Panc1 (cell line): ENCODE results near the gene NOC2L. TPM values are rescaled to one million over a fixed set of nuclear protein-coding genes. Genes with fewer than 3 reads are reported as not detected.
"Not testable (repeated sequence)": the region's sequence is repeated elsewhere in the genome, so short reads cannot be mapped to it uniquely, and the experiment has no call there.

Experiments used
- ATAC-seq: fragments of 200-7000 bp; cut with Tn5 transposase; 2 replicates; pipeline ENCODE4 v1.9.1; 2020; ENCODE audit warnings: mild to moderate bottlenecking, moderate library complexity
- BruUV-seq: library from RNA; stranded (reverse); fragments of 400-500 nt; replicated peaks from 2 replicates; lab custom pipeline; 2021; lab: Mats Ljungman, UMichigan
- CTCF ChIA-PET: fragments of 300-600 bp; sonication (Branson Sonifier 250); formaldehyde crosslinking; loops from one replicate; lab custom pipeline; 2022; ENCODE audit warnings: antibody characterized with exemption; lab: Charles Lee
- POLR2A ChIA-PET: fragments of 300-600 bp; sonication (Branson Sonifier 250); formaldehyde crosslinking; loops from one replicate; lab custom pipeline; 2022; ENCODE audit warnings: antibody characterized with exemption; lab: Charles Lee
- DNase-seq: peaks from one replicate; pipeline ENCODE4 v3.0.0-alpha.2; 2010; ENCODE audit warnings: low read depth, low spot score
- H3K27ac ChIP-seq: 2 replicates; pipeline ENCODE4 v1.5.1; 2011; ENCODE audit warnings: mild to moderate bottlenecking, low read length, inconsistent platforms
- H3K27me3 ChIP-seq: fragments of 200-500 bp; sonication (Bioruptor generic); 2 replicates; pipeline ENCODE4 v1.6.0; 2014; ENCODE audit warnings: low read length, inconsistent platforms; ENCODE audit not compliant: control insufficient read depth, insufficient read depth
- H3K36me3 ChIP-seq: fragments of 200-500 bp; sonication (Bioruptor generic); 2 replicates; pipeline ENCODE4 v1.5.1; 2014; ENCODE audit warnings: inconsistent platforms, mild to moderate bottlenecking, low read length, moderate library complexity; ENCODE audit not compliant: control insufficient read depth, insufficient read depth
- H3K4me1 ChIP-seq: 2 replicates; pipeline ENCODE4 v1.5.1; 2011; ENCODE audit warnings: inconsistent platforms, mild to moderate bottlenecking, low read length, moderate library complexity; ENCODE audit not compliant: control insufficient read depth, insufficient read depth
- H3K4me3 ChIP-seq, 2 experiments: 2 replicates each; pipeline ENCODE4 v1.5.1; 2011 to 2012; ENCODE audit warnings: low read depth in 2 of 2, low read length in 2 of 2, mild to moderate bottlenecking in 2 of 2, inconsistent platforms in 1 of 2, moderate library complexity in 1 of 2
- H3K9me3 ChIP-seq: fragments of 200-500 bp; sonication (Bioruptor generic); 2 replicates; pipeline ENCODE4 v1.5.1; 2014; ENCODE audit warnings: low read depth, mild to moderate bottlenecking, inconsistent platforms, low read length, moderate library complexity; ENCODE audit not compliant: control insufficient read depth, insufficient read depth
- POLR2AphosphoS5 ChIP-seq: IDR thresholded peaks from 2 replicates; pipeline ENCODE4 v1.6.1; 2012; ENCODE audit warnings: mild to moderate bottlenecking, low read depth, low read length, moderate library complexity
- SIN3A ChIP-seq: IDR thresholded peaks from 2 replicates; pipeline ENCODE4 v1.6.1; 2012; ENCODE audit warnings: low read depth, mild to moderate bottlenecking, low read length, moderate library complexity, borderline replicate concordance; ENCODE audit not compliant: insufficient read depth
- TCF7L2 ChIP-seq: IDR thresholded peaks from 2 replicates; pipeline ENCODE4 v1.6.1; 2011; ENCODE audit warnings: mild to moderate bottlenecking, low read depth, low read length, inconsistent platforms
- in situ Hi-C: cut with HindIII; loops from 2 replicates; pipeline ENCODE4 v1.10.0; 2016; ENCODE audit warnings: low sequenced_read_pairs, low pct_unique_long_range_greater_than_20kb
- intact Hi-C: fragments of 100-400 bp; cut with micrococcal nuclease; formaldehyde crosslinking; loops from one replicate; pipeline ENCODE4 v1.10.0; 2022; ENCODE audit not compliant: unreplicated experiment
- total RNA-seq: library from RNA; stranded (reverse); gene quantifications from one replicate; pipeline ENCODE4 v1.2.1, GENCODE V29; 2021; ENCODE audit not compliant: unreplicated experiment
- TF ChIP-seq, protein P1 (sequence below): fragments of 450-650 bp; IDR thresholded peaks from 2 replicates; pipeline ENCODE4 v1.5.1; 2017; ENCODE audit warnings: mild to moderate bottlenecking
- TF ChIP-seq, protein P2 (sequence below), 2 experiments: IDR thresholded peaks; 2 replicates each; pipeline ENCODE4 v1.6.1; 2011 to 2012; ENCODE audit warnings: low read depth in 2 of 2, control low read depth in 1 of 2, low read length in 1 of 2, mild to moderate bottlenecking in 1 of 2, moderate library complexity in 1 of 2; ENCODE audit not compliant: insufficient read depth in 1 of 2

NOC2L gene
- total RNA-seq, 1 experiment from 2014 or later = 193 TPM

GRCh38 chr1:899636-900317 is 59.3 kb downstream of the NOC2L start:
- Histone ChIP-seq H3K36me3 (no peaks in the 10 kb centered on the region), H3K9me3 (no peaks in the 10 kb centered on the region), H3K27ac (no peak overlapping the region), H3K4me1 (peaks cover 6% of the 10 kb centered on the region; the same call in 1 of the 2 replicates), H3K4me3 (no peak overlapping the region), H3K27me3 (no peaks in the 10 kb centered on the region)
- CTCF ChIA-PET = no interaction called here
- intact Hi-C loops = no loop called here
- BruUV-seq = no TSS peak
- no peak for DNase-seq
- in situ Hi-C loops = no loop called here
- ATAC-seq = no peak
- TF ChIP-seq, protein P1, sequence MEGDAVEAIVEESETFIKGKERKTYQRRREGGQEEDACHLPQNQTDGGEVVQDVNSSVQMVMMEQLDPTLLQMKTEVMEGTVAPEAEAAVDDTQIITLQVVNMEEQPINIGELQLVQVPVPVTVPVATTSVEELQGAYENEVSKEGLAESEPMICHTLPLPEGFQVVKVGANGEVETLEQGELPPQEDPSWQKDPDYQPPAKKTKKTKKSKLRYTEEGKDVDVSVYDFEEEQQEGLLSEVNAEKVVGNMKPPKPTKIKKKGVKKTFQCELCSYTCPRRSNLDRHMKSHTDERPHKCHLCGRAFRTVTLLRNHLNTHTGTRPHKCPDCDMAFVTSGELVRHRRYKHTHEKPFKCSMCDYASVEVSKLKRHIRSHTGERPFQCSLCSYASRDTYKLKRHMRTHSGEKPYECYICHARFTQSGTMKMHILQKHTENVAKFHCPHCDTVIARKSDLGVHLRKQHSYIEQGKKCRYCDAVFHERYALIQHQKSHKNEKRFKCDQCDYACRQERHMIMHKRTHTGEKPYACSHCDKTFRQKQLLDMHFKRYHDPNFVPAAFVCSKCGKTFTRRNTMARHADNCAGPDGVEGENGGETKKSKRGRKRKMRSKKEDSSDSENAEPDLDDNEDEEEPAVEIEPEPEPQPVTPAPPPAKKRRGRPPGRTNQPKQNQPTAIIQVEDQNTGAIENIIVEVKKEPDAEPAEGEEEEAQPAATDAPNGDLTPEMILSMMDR = no peak
- TF ChIP-seq TCF7L2 (no peak), POLR2AphosphoS5 (no peak), SIN3A (no peak)
- TF ChIP-seq, protein P2, sequence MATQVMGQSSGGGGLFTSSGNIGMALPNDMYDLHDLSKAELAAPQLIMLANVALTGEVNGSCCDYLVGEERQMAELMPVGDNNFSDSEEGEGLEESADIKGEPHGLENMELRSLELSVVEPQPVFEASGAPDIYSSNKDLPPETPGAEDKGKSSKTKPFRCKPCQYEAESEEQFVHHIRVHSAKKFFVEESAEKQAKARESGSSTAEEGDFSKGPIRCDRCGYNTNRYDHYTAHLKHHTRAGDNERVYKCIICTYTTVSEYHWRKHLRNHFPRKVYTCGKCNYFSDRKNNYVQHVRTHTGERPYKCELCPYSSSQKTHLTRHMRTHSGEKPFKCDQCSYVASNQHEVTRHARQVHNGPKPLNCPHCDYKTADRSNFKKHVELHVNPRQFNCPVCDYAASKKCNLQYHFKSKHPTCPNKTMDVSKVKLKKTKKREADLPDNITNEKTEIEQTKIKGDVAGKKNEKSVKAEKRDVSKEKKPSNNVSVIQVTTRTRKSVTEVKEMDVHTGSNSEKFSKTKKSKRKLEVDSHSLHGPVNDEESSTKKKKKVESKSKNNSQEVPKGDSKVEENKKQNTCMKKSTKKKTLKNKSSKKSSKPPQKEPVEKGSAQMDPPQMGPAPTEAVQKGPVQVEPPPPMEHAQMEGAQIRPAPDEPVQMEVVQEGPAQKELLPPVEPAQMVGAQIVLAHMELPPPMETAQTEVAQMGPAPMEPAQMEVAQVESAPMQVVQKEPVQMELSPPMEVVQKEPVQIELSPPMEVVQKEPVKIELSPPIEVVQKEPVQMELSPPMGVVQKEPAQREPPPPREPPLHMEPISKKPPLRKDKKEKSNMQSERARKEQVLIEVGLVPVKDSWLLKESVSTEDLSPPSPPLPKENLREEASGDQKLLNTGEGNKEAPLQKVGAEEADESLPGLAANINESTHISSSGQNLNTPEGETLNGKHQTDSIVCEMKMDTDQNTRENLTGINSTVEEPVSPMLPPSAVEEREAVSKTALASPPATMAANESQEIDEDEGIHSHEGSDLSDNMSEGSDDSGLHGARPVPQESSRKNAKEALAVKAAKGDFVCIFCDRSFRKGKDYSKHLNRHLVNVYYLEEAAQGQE (IDR thresholded peaks at IDR 0.05; ENCODE audit: insufficient read depth in 1 of 2, low read depth in 2 of 2, low read length in 1 of 2) = no peak
- POLR2A ChIA-PET = no interaction called here

- CTCF ChIA-PET, H3K36me3 ChIP-seq, DNase-seq, ATAC-seq, H3K9me3 ChIP-seq, H3K27me3 ChIP-seq, in situ Hi-C loops, intact Hi-C loops, H3K27ac ChIP-seq, H3K4me3 ChIP-seq, BruUV-seq, H3K4me1 ChIP-seq, POLR2A ChIA-PET: not testable (repeated sequence)
These were observed 61.1 kb downstream of the NOC2L start for GRCh38 chr1:897951-898350.

- ATAC-seq (no peak), DNase-seq (no peak)
- ChIA-PET CTCF (no interaction called here), POLR2A (no interaction called here)
- TF ChIP-seq TCF7L2 (no peak), SIN3A (no peak), POLR2AphosphoS5 (no peak)
- TF ChIP-seq, protein P2 (IDR thresholded peaks at IDR 0.05; ENCODE audit: insufficient read depth in 1 of 2, low read depth in 2 of 2, low read length in 1 of 2) = no peak
- TF ChIP-seq, protein P1 = no peak
- no TSS peak for BruUV-seq
- Histone ChIP-seq H3K36me3 (no peaks in the 10 kb centered on the region), H3K4me3 (no peak overlapping the region), H3K4me1 (no peaks in the 10 kb centered on the region), H3K27me3 (no peaks in the 10 kb centered on the region), H3K27ac (no peak overlapping the region), H3K9me3 (no peaks in the 10 kb centered on the region)
- intact Hi-C loops (no loop called here), in situ Hi-C loops (no loop called here)
These were observed 61.8 kb downstream of the NOC2L start for GRCh38 chr1:897226-897625.
